HepG2 (cell line): ENCODE data around the gene IL22RA1. TPM values are rescaled to one million over a fixed set of nuclear protein-coding genes. Genes with fewer than 3 reads are reported as not detected.

Source experiments
- ATAC-seq: fragments of 200-7000 bp; cut with Tn5 transposase; 3 replicates; pipeline ENCODE4 v1.9.1; 2020; ENCODE audit warnings: mild to moderate bottlenecking, moderate library complexity
- BruUV-seq: library from RNA; stranded (reverse); fragments of 400-500 nt; replicated peaks from 2 replicates; lab custom pipeline; 2021; lab: Mats Ljungman, UMichigan
- CTCF ChIA-PET: fragments of 300-600 bp; formaldehyde crosslinking; extraction: SDS; loops from one replicate; lab custom pipeline; 2021; ENCODE audit warnings: low total read pairs, inconsistent platforms, low intra/inter-chr PET ratio; lab: Yijun Ruan, JAX
- POLR2A ChIA-PET: fragments of 350-600 bp; sonication (Branson Sonifier 250); formaldehyde crosslinking; loops from one replicate; lab custom pipeline; 2020; ENCODE audit warnings: antibody characterized with exemption, inconsistent platforms; lab: Yijun Ruan, JAX
- DNase-seq: peaks from one replicate; pipeline ENCODE4 v3.0.0-alpha.2; 2015; ENCODE audit warnings: low spot score
- FAIRE-seq: peaks from 3 replicates; lab custom pipeline; 2011; peaks lifted over from hg19 to GRCh38; lab: Jason Lieb, UNC
- H2AFZ ChIP-seq: one replicate; pipeline ENCODE4 v1.6.1; 2011; ENCODE audit warnings: low read length, inconsistent platforms
- H3K27ac ChIP-seq: fragments of 300-600 bp; 3 replicates; pipeline ENCODE4 v1.8.0; 2011; ENCODE audit warnings: mixed run types, mild to moderate bottlenecking, mixed read lengths, low read length, inconsistent platforms; ENCODE audit not compliant: insufficient read depth; ENCODE audit errors: extremely low read length
- H3K27me3 ChIP-seq, 2 experiments: fragments of 200-600 bp in 1 of 2; 2 replicates in 1 of 2; 3 replicates in 1 of 2; pipeline versions ENCODE4 v1.6.0 to v1.8.0; 2011; ENCODE audit warnings: low read length in 2 of 2, mild to moderate bottlenecking in 2 of 2, moderate library complexity in 2 of 2, inconsistent platforms in 1 of 2; ENCODE audit not compliant: insufficient read depth in 2 of 2, control insufficient read depth in 1 of 2
- H3K36me3 ChIP-seq, 2 experiments: fragments of 200-600 bp in 1 of 2; replicated peaks in 1 of 2; 2 replicates in 1 of 2; 3 replicates in 1 of 2; pipeline versions ENCODE4 v1.5.1 to v1.8.0; 2011; ENCODE audit warnings: low read length in 2 of 2, inconsistent platforms in 1 of 2; ENCODE audit not compliant: insufficient read depth in 2 of 2, control insufficient read depth in 1 of 2
- H3K4me1 ChIP-seq: 2 replicates; pipeline ENCODE4 v1.5.1; 2012; ENCODE audit warnings: low read length, inconsistent platforms; ENCODE audit not compliant: insufficient read depth
- H3K4me2 ChIP-seq: 2 replicates; pipeline ENCODE4 v1.6.0; 2011; ENCODE audit warnings: low read depth, low read length, inconsistent platforms
- H3K4me3 ChIP-seq, 3 experiments: fragments of 200-600 bp in 1 of 3; sonication (generic), shearing (Covaris generic) in 1 of 3; replicated peaks in 1 of 3; 2 replicates each; pipeline ENCODE4 v1.5.1; 2011 to 2016; ENCODE audit warnings: low read length in 3 of 3, inconsistent platforms in 2 of 3, low read depth in 2 of 3, mild to moderate bottlenecking in 2 of 3, control low read depth in 1 of 3, mixed read lengths in 1 of 3; ENCODE audit not compliant: insufficient read depth in 1 of 3
- H3K79me2 ChIP-seq: one replicate; pipeline ENCODE4 v1.6.1; 2011; ENCODE audit warnings: low read length, inconsistent platforms; ENCODE audit not compliant: insufficient read depth
- H3K9ac ChIP-seq: 2 replicates; pipeline ENCODE4 v1.6.0; 2011; ENCODE audit warnings: mild to moderate bottlenecking, low read depth, low read length, inconsistent platforms; ENCODE audit not compliant: insufficient read depth
- H3K9me3 ChIP-seq: 2 replicates; pipeline ENCODE4 v1.5.1; 2012; ENCODE audit warnings: mild to moderate bottlenecking, low read length
- H4K20me1 ChIP-seq: 2 replicates; pipeline ENCODE4 v1.6.0; 2011; ENCODE audit warnings: inconsistent platforms, mild to moderate bottlenecking, low read length, moderate library complexity; ENCODE audit not compliant: insufficient read depth
- BRF2 ChIP-seq: sonication (generic); formaldehyde crosslinking; IDR thresholded peaks from 2 replicates; pipeline ENCODE4 v1.8.1; 2022; ENCODE audit warnings: mild to moderate bottlenecking, missing genetic modification reagents
- DNMT3B ChIP-seq: conservative IDR thresholded peaks from 2 replicates; pipeline ENCODE4 v1.6.1; 2016; ENCODE audit warnings: missing biosample characterization, control low read depth
- MTA3 ChIP-seq: sonication (generic); formaldehyde crosslinking; IDR thresholded peaks from 2 replicates; pipeline ENCODE4 v1.4.0; 2020; ENCODE audit warnings: missing genetic modification reagents
- NFE2L1 ChIP-seq: sonication (generic); formaldehyde crosslinking; IDR thresholded peaks from 2 replicates; pipeline ENCODE4 v1.4.0; 2020; ENCODE audit warnings: missing genetic modification reagents, mild to moderate bottlenecking, borderline replicate concordance
- PCBP2 ChIP-seq: fragments of 200-400 bp; formaldehyde crosslinking; optimal IDR thresholded peaks from 2 replicates; pipeline ENCODE3; 2018; ENCODE audit warnings: low read length, low read depth; ENCODE audit not compliant: poor library complexity, severe bottlenecking
- SNAPC4 ChIP-seq: sonication (generic); formaldehyde crosslinking; IDR thresholded peaks from 2 replicates; pipeline ENCODE4 v1.4.0; 2020; ENCODE audit warnings: mild to moderate bottlenecking, missing genetic modification reagents
- TCF7L2 ChIP-seq: IDR thresholded peaks from 2 replicates; pipeline ENCODE4 v1.6.1; 2011; ENCODE audit warnings: mild to moderate bottlenecking, low read depth, low read length, moderate library complexity
- TERF1 ChIP-seq: sonication (generic); formaldehyde crosslinking; IDR thresholded peaks from 2 replicates; pipeline ENCODE4 v1.8.0; 2022; ENCODE audit warnings: mild to moderate bottlenecking, missing genetic modification reagents, moderate library complexity
- U2AF1 ChIP-seq: fragments of 200-400 bp; formaldehyde crosslinking; optimal IDR thresholded peaks from 2 replicates; pipeline ENCODE3; 2017; ENCODE audit warnings: mild to moderate bottlenecking, low read depth, low read length
- ZBTB38 ChIP-seq: sonication (generic); formaldehyde crosslinking; IDR thresholded peaks from 2 replicates; pipeline ENCODE4 v1.5.1; 2020; ENCODE audit warnings: mild to moderate bottlenecking, missing genetic modification reagents
- ZFP62 ChIP-seq: sonication (generic); formaldehyde crosslinking; IDR thresholded peaks from 2 replicates; pipeline ENCODE4 v1.4.0; 2020; ENCODE audit warnings: missing genetic modification reagents
- ZFP91 ChIP-seq: sonication (generic); formaldehyde crosslinking; IDR thresholded peaks from 2 replicates; pipeline ENCODE4 v1.9.0; 2022; ENCODE audit warnings: missing genetic modification reagents, mild to moderate bottlenecking, borderline replicate concordance
- ZNF570 ChIP-seq: sonication (generic); formaldehyde crosslinking; IDR thresholded peaks from 2 replicates; pipeline ENCODE4 v1.4.0; 2020; ENCODE audit warnings: mild to moderate bottlenecking, missing genetic modification reagents, borderline replicate concordance
- ZNF703 ChIP-seq: sonication (generic); formaldehyde crosslinking; IDR thresholded peaks from 2 replicates; pipeline ENCODE4 v1.5.1; 2020; ENCODE audit warnings: missing genetic modification reagents, mild to moderate bottlenecking, moderate library complexity, borderline replicate concordance
- ZNF790 ChIP-seq: sonication (generic); formaldehyde crosslinking; IDR thresholded peaks from 2 replicates; pipeline ENCODE4 v1.8.0; 2022; ENCODE audit warnings: missing genetic modification reagents, mild to moderate bottlenecking, borderline replicate concordance
- ZSCAN25 ChIP-seq: sonication (generic); formaldehyde crosslinking; IDR thresholded peaks from 2 replicates; pipeline ENCODE4 v1.8.0; 2022; ENCODE audit warnings: mild to moderate bottlenecking, missing genetic modification reagents
- WGBS: methylation state at CpG from one replicate; pipeline ENCODE4 v1.1.6; 2017; ENCODE audit warnings: low lambda C conversion rate; 5-methylcytosine and 5-hydroxymethylcytosine counted together
- in situ Hi-C: cut with HindIII; loops from 2 replicates; pipeline ENCODE4 v1.10.0; 2017; ENCODE audit warnings: low pct_unique_long_range_greater_than_20kb; ENCODE audit not compliant: extremely low pct_ligation_motif_present
- intact Hi-C: fragments of 100-400 bp; cut with micrococcal nuclease; formaldehyde crosslinking; loops from one replicate; pipeline ENCODE4 v1.10.0; 2022; ENCODE audit not compliant: unreplicated experiment
- polyA plus RNA-seq, 8 experiments: library from polyadenylated mRNA; depleted of rRNA in 3 of 8; stranded (reverse) in 7 of 8; unstranded in 1 of 8; fragments of >200 nt; fragmentation: Illumina TruSeq in 4 of 8; extraction: Trizol in 4 of 8; gene quantifications; 2 replicates each; pipeline versions ENCODE4 v1.2.1 to v1.2.3, GENCODE V29; 2011 to 2016; ENCODE audit warnings: low read depth in 4 of 8, missing spikeins in 1 of 8, mixed read lengths in 1 of 8; ENCODE audit not compliant: insufficient read depth in 1 of 8
- total RNA-seq, 5 experiments: library from RNA; depleted of rRNA; stranded (reverse); fragments of >200 nt; fragmentation: Illumina TruSeq; extraction: Trizol; gene quantifications; 2 replicates each; pipeline ENCODE4 v1.2.3, GENCODE V29; 2016; ENCODE audit warnings: low read depth in 1 of 5

IL22RA1 gene
- total and polyA plus RNA-seq, 2 of the 13 experiments (the other 11 are each of a cell fraction or from before 2014, with no cell fraction given) = 4.4 to 10.2 TPM

GRCh38 chr1:24162201-24162600 is 19.3 kb upstream of the IL22RA1 start:
- Histone ChIP-seq H3K27me3 (no peaks in the 10 kb centered on the region), H2AFZ (no peak overlapping the region), H4K20me1 (no peaks in the 10 kb centered on the region), H3K9ac (no peak overlapping the region), H3K9me3 (no peaks in the 10 kb centered on the region), H3K4me1 (peaks cover 18% of the 10 kb centered on the region), H3K4me3 (no peak overlapping the region), H3K79me2 (no peaks in the 10 kb centered on the region), H3K27ac (no peak overlapping the region), H3K4me2 (no peak overlapping the region), H3K36me3 (peaks cover 2 to 21% of the 10 kb centered on the region in 2 experiments)
- FAIRE-seq (no peak), DNase-seq (no peak), ATAC-seq (no peak)
- CTCF ChIA-PET = no interaction called here
- 93% methylated on average over 5 of the region's 5 CpGs for WGBS
- TF ChIP-seq PCBP2 (no peak), ZBTB38 (CRISPR knock-in tag) (no peak), ZNF703 (CRISPR knock-in tag) (no peak), MTA3 (CRISPR knock-in tag) (no peak), TERF1 (no peak), BRF2 (no peak), ZNF790 (CRISPR knock-in tag) (no peak), SNAPC4 (CRISPR knock-in tag) (no peak), ZFP91 (no peak), ZSCAN25 (CRISPR knock-in tag) (no peak), U2AF1 (no peak), ZNF570 (CRISPR knock-in tag) (no peak), ZFP62 (CRISPR knock-in tag) (no peak), DNMT3B (CRISPR knock-in tag) (no peak), TCF7L2 (no peak), NFE2L1 (CRISPR knock-in tag) (no peak)
- no TSS peak for BruUV-seq
- in situ Hi-C loops (no loop called here), intact Hi-C loops (no loop called here)
- POLR2A ChIA-PET = no interaction called here
